ENCODE results near the gene CTXND1.

DNA sequence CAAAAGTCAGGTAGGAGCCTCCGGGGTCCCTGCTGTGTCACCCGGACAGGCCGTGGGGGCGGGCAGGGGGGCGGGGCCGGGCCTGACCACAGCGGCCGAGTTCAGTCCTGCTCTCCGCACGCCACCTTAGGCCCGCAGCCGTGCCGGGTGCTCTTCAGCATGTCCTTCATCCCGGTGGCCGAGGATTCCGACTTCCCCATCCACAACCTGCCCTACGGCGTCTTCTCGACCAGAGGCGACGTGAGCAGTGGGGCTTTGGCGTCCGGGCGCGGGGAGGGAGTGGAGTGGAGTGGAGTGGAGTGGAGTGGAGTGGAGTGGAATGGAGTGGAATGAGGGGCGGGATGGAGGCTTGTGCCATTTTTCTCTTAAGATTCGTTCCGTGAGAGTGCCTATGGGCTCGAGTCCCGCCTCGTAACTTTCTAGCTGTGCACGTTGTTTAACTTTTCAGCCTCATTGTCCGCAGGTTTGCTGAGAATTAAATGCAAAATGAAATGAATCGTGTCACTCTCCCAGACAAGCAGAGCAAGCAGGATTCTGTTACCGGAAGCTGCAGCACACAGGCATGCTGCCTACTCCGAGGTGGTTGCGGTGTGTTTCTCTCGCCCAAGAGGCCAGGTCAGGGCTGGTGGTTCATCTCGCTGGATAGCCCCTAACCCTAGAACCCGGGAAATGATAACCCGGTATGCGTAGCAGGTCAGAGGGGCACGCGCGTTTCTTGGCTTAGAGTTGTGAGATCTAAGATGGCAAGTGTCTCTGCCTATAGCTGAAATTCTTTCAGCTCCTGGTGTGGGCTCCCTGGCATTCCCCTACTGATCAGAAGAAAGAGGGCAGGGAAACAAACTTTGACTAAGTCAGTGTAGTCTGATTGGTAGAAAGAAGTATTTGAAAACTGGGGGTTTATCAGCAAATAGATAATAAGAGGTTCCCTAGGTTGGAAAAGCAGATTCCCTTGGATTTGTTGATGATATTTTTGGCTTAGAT, 98.8 kb downstream of the CTXND1 start, which contains the start of gene FAH:
- TF ChIP-seq, protein P1, sequence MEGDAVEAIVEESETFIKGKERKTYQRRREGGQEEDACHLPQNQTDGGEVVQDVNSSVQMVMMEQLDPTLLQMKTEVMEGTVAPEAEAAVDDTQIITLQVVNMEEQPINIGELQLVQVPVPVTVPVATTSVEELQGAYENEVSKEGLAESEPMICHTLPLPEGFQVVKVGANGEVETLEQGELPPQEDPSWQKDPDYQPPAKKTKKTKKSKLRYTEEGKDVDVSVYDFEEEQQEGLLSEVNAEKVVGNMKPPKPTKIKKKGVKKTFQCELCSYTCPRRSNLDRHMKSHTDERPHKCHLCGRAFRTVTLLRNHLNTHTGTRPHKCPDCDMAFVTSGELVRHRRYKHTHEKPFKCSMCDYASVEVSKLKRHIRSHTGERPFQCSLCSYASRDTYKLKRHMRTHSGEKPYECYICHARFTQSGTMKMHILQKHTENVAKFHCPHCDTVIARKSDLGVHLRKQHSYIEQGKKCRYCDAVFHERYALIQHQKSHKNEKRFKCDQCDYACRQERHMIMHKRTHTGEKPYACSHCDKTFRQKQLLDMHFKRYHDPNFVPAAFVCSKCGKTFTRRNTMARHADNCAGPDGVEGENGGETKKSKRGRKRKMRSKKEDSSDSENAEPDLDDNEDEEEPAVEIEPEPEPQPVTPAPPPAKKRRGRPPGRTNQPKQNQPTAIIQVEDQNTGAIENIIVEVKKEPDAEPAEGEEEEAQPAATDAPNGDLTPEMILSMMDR (IDR thresholded peaks at IDR 0.05) = no peak
- peak in 1 of 2 donors; percentile 39 for TF ChIP-seq POLR2AphosphoS5 (IDR thresholded peaks at IDR 0.05; ENCODE audit: insufficient read depth in 1 of 2, low read depth in 1 of 2)
- no peak for TF ChIP-seq POLR2A (IDR thresholded peaks at IDR 0.05)
